ENCODE measurements around the gene MLST8.

Gene MLST8

GRCh38 chr16:2173366-2173765 is 31.9 kb upstream of the MLST8 start:
- in situ Hi-C loops (cut with HindIII; ENCODE audit: low sequenced_read_pairs), result no loop called here

GRCh38 chr16:2173916-2174315 is 31.3 kb upstream of the MLST8 start:
- in situ Hi-C loops (cut with HindIII; ENCODE audit: low sequenced_read_pairs), result no loop called here

GRCh38 chr16:2174396-2175131 is 30.7 kb upstream of the MLST8 start:
- in situ Hi-C loops (cut with HindIII; ENCODE audit: low sequenced_read_pairs), result no loop called here

- in situ Hi-C loops (cut with HindIII; ENCODE audit: low sequenced_read_pairs), result no loop called here
These were observed 29.8 kb upstream of the MLST8 start for GRCh38 chr16:2175454-2175853.

GRCh38 chr16:2176047-2176446 is 29.2 kb upstream of the MLST8 start:
- in situ Hi-C loops (cut with HindIII; ENCODE audit: low sequenced_read_pairs), result no loop called here

GRCh38 chr16:2177101-2177500 is 28.2 kb upstream of the MLST8 start:
- in situ Hi-C loops (cut with HindIII; ENCODE audit: low sequenced_read_pairs), result no loop called here

- in situ Hi-C loops (cut with HindIII; ENCODE audit: low sequenced_read_pairs), result no loop called here
These were observed 27.7 kb upstream of the MLST8 start for GRCh38 chr16:2177561-2177960.

- in situ Hi-C loops (cut with HindIII; ENCODE audit: low sequenced_read_pairs), result no loop called here
These were observed 26.7 kb upstream of the MLST8 start for GRCh38 chr16:2178321-2179106.

GRCh38 chr16:2179107-2179501 is 26.1 kb upstream of the MLST8 start:
- in situ Hi-C loops (cut with HindIII; ENCODE audit: low sequenced_read_pairs), result no loop called here

- in situ Hi-C loops (cut with HindIII; ENCODE audit: low sequenced_read_pairs), result no loop called here
These were observed 25.7 kb upstream of the MLST8 start for GRCh38 chr16:2179576-2179975.

- in situ Hi-C loops (cut with HindIII; ENCODE audit: low sequenced_read_pairs), result no loop called here
These were observed 24.8 kb upstream of the MLST8 start for GRCh38 chr16:2180461-2180860.

- in situ Hi-C loops (cut with HindIII; ENCODE audit: low sequenced_read_pairs), result no loop called here
These were observed 24.0 kb upstream of the MLST8 start for GRCh38 chr16:2180962-2181923.

- in situ Hi-C loops (cut with HindIII; ENCODE audit: low sequenced_read_pairs), result no loop called here
These were observed 23.3 kb upstream of the MLST8 start for GRCh38 chr16:2181952-2182351.

GRCh38 chr16:2183671-2184070 is 21.6 kb upstream of the MLST8 start:
- in situ Hi-C loops (cut with HindIII; ENCODE audit: low sequenced_read_pairs), result no loop called here

- in situ Hi-C loops (cut with HindIII; ENCODE audit: low sequenced_read_pairs), result no loop called here
These were observed 20.9 kb upstream of the MLST8 start for GRCh38 chr16:2184346-2184745.

- in situ Hi-C loops (cut with HindIII; ENCODE audit: low sequenced_read_pairs), result no loop called here
These were observed 20.3 kb upstream of the MLST8 start for GRCh38 chr16:2184962-2185361.

- in situ Hi-C loops (cut with HindIII; ENCODE audit: low sequenced_read_pairs), result no loop called here
These were observed 19.2 kb upstream of the MLST8 start for GRCh38 chr16:2186064-2186463.

- in situ Hi-C loops (cut with HindIII; ENCODE audit: low sequenced_read_pairs), result no loop called here
These were observed 18.7 kb upstream of the MLST8 start for GRCh38 chr16:2186505-2186904.

GRCh38 chr16:2187212-2187611 is 18.0 kb upstream of the MLST8 start:
- in situ Hi-C loops (cut with HindIII; ENCODE audit: low sequenced_read_pairs), result no loop called here

GRCh38 chr16:2188395-2188794 is 16.9 kb upstream of the MLST8 start:
- in situ Hi-C loops (cut with HindIII; ENCODE audit: low sequenced_read_pairs), result no loop called here

- in situ Hi-C loops (cut with HindIII; ENCODE audit: low sequenced_read_pairs), result no loop called here
These were observed 15.9 kb upstream of the MLST8 start for GRCh38 chr16:2189252-2189893.

Data from DLD1 (cell line).